ENCODE data around the gene PUS10.

The PUS10 gene

GRCh38 chr2:61018798-61019197, 743 bp upstream of the PUS10 start:
- DNase-seq (ENCODE audit: low read depth in 1 of 2, low spot score in 1 of 2), result no peak
- TF ChIP-seq POLR2AphosphoS5 (IDR thresholded peaks at IDR 0.05; ENCODE audit: low read depth), result no peak
- no peak for TF ChIP-seq SPI1 (IDR thresholded peaks at IDR 0.05; ENCODE audit: borderline replicate concordance, low read depth)
- TF ChIP-seq GABPA (IDR thresholded peaks at IDR 0.05; ENCODE audit: low read depth), result no peak
- TF ChIP-seq, protein P1, sequence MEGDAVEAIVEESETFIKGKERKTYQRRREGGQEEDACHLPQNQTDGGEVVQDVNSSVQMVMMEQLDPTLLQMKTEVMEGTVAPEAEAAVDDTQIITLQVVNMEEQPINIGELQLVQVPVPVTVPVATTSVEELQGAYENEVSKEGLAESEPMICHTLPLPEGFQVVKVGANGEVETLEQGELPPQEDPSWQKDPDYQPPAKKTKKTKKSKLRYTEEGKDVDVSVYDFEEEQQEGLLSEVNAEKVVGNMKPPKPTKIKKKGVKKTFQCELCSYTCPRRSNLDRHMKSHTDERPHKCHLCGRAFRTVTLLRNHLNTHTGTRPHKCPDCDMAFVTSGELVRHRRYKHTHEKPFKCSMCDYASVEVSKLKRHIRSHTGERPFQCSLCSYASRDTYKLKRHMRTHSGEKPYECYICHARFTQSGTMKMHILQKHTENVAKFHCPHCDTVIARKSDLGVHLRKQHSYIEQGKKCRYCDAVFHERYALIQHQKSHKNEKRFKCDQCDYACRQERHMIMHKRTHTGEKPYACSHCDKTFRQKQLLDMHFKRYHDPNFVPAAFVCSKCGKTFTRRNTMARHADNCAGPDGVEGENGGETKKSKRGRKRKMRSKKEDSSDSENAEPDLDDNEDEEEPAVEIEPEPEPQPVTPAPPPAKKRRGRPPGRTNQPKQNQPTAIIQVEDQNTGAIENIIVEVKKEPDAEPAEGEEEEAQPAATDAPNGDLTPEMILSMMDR (IDR thresholded peaks at IDR 0.05; ENCODE audit: insufficient read depth, low read length), result no peak
- no peak for TF ChIP-seq REST (IDR thresholded peaks at IDR 0.05; ENCODE audit: insufficient replicate concordance, low read depth)
- Histone ChIP-seq H3K27ac (replicated peaks) (peak overlapping the region; percentile 94), H3K4me3 (replicated peaks; ENCODE audit: insufficient read depth, low read length) (peak overlapping the region; percentile 79), H3K27me3 (ENCODE audit: insufficient read depth, poor library complexity, severe bottlenecking) (no peaks in the 10 kb centered on the region)

DNA sequence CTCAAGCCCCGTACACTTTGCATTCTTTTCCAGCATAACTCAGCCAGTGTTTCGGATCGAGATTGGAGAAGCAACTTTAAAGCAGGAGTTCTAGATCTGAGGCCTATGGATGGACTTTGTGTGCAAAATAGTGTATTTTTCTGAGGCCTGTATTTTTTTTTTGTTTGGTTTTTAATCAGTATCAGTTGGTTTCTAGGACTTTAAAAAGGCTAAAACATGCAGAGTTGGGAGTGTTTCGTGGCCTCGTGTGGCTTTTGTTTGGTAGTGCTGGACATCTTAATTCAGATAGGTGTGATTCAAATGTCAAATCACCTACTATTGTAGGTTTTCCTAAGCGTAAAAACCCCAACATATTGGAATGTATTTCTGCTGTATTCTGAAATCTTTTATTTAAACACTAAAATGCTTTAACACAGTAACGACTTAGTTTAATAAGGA, 282 bp upstream of the PUS10 start:
- no peaks in the 10 kb centered on the region for H3K27me3 ChIP-seq (ENCODE audit: insufficient read depth, poor library complexity, severe bottlenecking)
- TF ChIP-seq GABPA (IDR thresholded peaks at IDR 0.05; ENCODE audit: low read depth) (no peak), REST (IDR thresholded peaks at IDR 0.05; ENCODE audit: insufficient replicate concordance, low read depth) (no peak), POLR2AphosphoS5 (IDR thresholded peaks at IDR 0.05; ENCODE audit: low read depth) (no peak), SPI1 (IDR thresholded peaks at IDR 0.05; ENCODE audit: borderline replicate concordance, low read depth) (no peak)
- TF ChIP-seq, protein P1 (IDR thresholded peaks at IDR 0.05; ENCODE audit: insufficient read depth, low read length), result no peak
- DNase-seq (ENCODE audit: low read depth in 1 of 2, low spot score in 1 of 2), result no peak
- peak overlapping the region; percentile 94 for H3K27ac ChIP-seq (replicated peaks)
- H3K4me3 ChIP-seq (replicated peaks; ENCODE audit: insufficient read depth, low read length), result peak overlapping the region; percentile 79

DNA sequence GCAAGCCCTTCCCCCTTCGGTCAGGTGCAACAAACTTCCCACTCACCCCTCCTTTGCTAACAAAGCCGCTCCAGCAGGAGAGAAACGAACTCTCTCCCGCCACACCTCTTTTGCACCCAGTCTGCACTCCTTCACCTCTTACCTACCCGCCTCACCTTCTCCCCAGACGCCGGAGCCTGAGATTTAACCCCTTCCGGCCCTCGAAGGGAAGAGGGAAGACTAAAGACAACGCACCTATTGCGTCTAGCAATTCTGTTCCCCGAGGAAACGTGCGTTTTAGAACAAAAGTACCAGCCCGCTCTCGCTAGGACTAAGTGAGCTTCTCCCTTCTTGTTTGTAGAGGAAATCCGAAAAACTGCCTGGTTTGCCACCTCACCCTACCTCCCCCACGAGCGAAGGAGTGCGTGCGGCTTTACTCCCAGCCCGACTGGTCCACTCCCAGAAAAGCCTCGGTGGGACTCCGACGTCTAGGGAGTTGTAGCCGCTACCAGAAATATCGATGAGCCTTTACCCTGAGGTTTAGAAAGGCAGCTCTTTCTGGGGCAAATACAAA, 976 bp downstream of the PUS10 start:
- peak; percentile 63 to 82 for DNase-seq (ENCODE audit: low read depth in 1 of 2, low spot score in 1 of 2)
- Histone ChIP-seq H3K4me3 (replicated peaks; ENCODE audit: insufficient read depth, low read length) (peak overlapping the region; percentile 79), H3K27ac (replicated peaks) (peak overlapping the region; percentile 94), H3K27me3 (ENCODE audit: insufficient read depth, poor library complexity, severe bottlenecking) (no peaks in the 10 kb centered on the region)
- TF ChIP-seq SPI1 (IDR thresholded peaks at IDR 0.05; ENCODE audit: borderline replicate concordance, low read depth) (peak; percentile 26; the same call in 1 of the 2 replicates), GABPA (IDR thresholded peaks at IDR 0.05; ENCODE audit: low read depth) (peak; percentile 96), REST (IDR thresholded peaks at IDR 0.05; ENCODE audit: insufficient replicate concordance, low read depth) (peak; percentile 67), POLR2AphosphoS5 (IDR thresholded peaks at IDR 0.05; ENCODE audit: low read depth) (no peak)
- TF ChIP-seq, protein P1 (IDR thresholded peaks at IDR 0.05; ENCODE audit: insufficient read depth, low read length), result no peak

Data from HL-60 (cell line).